ENCODE results near the gene KCNQ1. TPM values are rescaled to one million over a fixed set of nuclear protein-coding genes. Genes with fewer than 3 reads are reported as not detected.

Gene KCNQ1
- total RNA-seq, 1 experiment from 2014 or later: 2.3 TPM

DNA sequence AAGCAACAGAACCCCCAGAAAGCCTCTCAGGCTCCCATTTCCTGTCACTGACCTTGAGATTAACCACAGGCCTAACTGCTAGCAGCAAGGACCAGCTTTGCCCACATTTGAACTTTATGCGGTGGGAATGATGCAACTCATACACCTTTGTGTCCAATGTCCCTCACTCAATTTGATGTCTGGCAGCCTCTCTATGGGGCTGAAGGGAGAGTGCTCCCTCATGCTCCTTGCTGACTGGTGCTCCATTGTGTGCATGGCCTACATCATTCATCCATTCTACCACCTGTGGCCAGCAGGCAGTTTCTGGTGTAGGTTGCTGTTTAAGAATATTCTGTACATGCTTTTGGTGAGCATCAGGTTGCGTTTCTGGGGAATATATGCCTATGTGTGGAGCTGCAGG lies 223.1 kb downstream of the KCNQ1 start:
- Histone ChIP-seq H3K79me1 (ENCODE audit: insufficient read depth, low read depth, low read length, poor library complexity, severe bottlenecking) (no peaks in the 10 kb centered on the region), H4K91ac (ENCODE audit: insufficient read length, low read depth, low read length) (no peak overlapping the region), H3K18ac (ENCODE audit: insufficient read length, low read depth, low read length) (no peak overlapping the region), H3K4me2 (ENCODE audit: insufficient read depth, insufficient read length, low read length) (no peak overlapping the region), H3K79me2 (ENCODE audit: insufficient read depth, low read length) (no peaks in the 10 kb centered on the region), H3K9ac (ENCODE audit: extremely low read depth, insufficient read length, low read length) (no peak overlapping the region), H3K23me2 (ENCODE audit: insufficient read length, low read depth, low read length, poor library complexity, severe bottlenecking) (no peaks in the 10 kb centered on the region), H4K20me1 (ENCODE audit: control insufficient read depth, insufficient read depth, insufficient read length) (peaks cover 2% of the 10 kb centered on the region), H3K14ac (ENCODE audit: insufficient read depth, low read length) (no peak overlapping the region), H3K56ac (ENCODE audit: insufficient read length, low read depth, low read length) (no peak overlapping the region), H2AFZ (ENCODE audit: low read length) (no peak overlapping the region), H3K27me3 (ENCODE audit: insufficient read depth, low read length) (no peaks in the 10 kb centered on the region), H3K23ac (ENCODE audit: insufficient read length, low read depth, low read length) (no peak overlapping the region), H2BK20ac (ENCODE audit: low read depth, low read length, poor library complexity, severe bottlenecking) (no peak overlapping the region), H2BK120ac (ENCODE audit: low read depth, low read length, poor library complexity, severe bottlenecking) (no peak overlapping the region), H3K27ac (ENCODE audit: insufficient read length, low read depth, low read length) (no peak overlapping the region), H4K8ac (replicated peaks; ENCODE audit: insufficient read length, low read depth, low read length) (no peak overlapping the region), H2BK12ac (ENCODE audit: insufficient read length, low read depth, low read length) (no peak overlapping the region), H3K9me3 (ENCODE audit: control insufficient read depth, low read depth, low read length) (no peaks in the 10 kb centered on the region), H2BK15ac (ENCODE audit: low read depth, low read length) (no peak overlapping the region), H3T11ph (ENCODE audit: low read length) (no peak overlapping the region), H2BK5ac (ENCODE audit: insufficient read length, low read length) (no peak overlapping the region), H3K4ac (ENCODE audit: low read depth, low read length) (no peak overlapping the region), H3K4me1 (ENCODE audit: insufficient read depth, low read length) (no peaks in the 10 kb centered on the region), H2AK5ac (ENCODE audit: insufficient read length, low read length) (no peak overlapping the region), H4K5ac (ENCODE audit: insufficient read length, low read depth, low read length) (no peak overlapping the region)
- Mint-ChIP-seq H3K27ac (no peak overlapping the region), H3K4me3 (no peak overlapping the region), H3K36me3 (ENCODE audit: insufficient read depth in 1 of 3, low read depth in 3 of 3) (peaks cover 10 to 26% (median 15%) of the 10 kb centered on the region in 3 experiments; a peak in 6 of 7 replicates), H3K4me1 (0 out of 4 replicates have a peak, but pooled peaks cover 0 to 3% of the 10 kb centered on the region in 2 experiments), H3K9me3 (peaks cover 5 to 10% of the 10 kb centered on the region in 2 experiments; a peak in 4 of 5 replicates), H3K27me3 (ENCODE audit: low read depth) (peaks cover 38% of the 10 kb centered on the region)
- DNase-seq: no peak
- TF ChIP-seq, protein P1, sequence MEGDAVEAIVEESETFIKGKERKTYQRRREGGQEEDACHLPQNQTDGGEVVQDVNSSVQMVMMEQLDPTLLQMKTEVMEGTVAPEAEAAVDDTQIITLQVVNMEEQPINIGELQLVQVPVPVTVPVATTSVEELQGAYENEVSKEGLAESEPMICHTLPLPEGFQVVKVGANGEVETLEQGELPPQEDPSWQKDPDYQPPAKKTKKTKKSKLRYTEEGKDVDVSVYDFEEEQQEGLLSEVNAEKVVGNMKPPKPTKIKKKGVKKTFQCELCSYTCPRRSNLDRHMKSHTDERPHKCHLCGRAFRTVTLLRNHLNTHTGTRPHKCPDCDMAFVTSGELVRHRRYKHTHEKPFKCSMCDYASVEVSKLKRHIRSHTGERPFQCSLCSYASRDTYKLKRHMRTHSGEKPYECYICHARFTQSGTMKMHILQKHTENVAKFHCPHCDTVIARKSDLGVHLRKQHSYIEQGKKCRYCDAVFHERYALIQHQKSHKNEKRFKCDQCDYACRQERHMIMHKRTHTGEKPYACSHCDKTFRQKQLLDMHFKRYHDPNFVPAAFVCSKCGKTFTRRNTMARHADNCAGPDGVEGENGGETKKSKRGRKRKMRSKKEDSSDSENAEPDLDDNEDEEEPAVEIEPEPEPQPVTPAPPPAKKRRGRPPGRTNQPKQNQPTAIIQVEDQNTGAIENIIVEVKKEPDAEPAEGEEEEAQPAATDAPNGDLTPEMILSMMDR (conservative IDR thresholded peaks at IDR 0.05): no peak
- WGBS (ENCODE audit: extremely low coverage, insufficient read length, low lambda C conversion rate): no CpG with 5 or more reads among the region's 2 CpGs

Measured in H9 (cell line).